DMS114 treated with DMSO at 0.1 percent for 48 hours (cell line): ENCODE data around the gene ADAMTS10.
A peak's percentile ranks its signal among the peaks of the same experiment; 100 is the strongest.
"Not testable (repeated sequence)": the region's sequence is repeated elsewhere in the genome, so short reads cannot be mapped to it uniquely, and the experiment has no call there.

Source experiments
- DNase-seq: peaks from one replicate; lab custom pipeline; 2025; ENCODE audit not compliant: unreplicated experiment; lab: John Stamatoyannopoulos, UW

The ADAMTS10 gene

DNA sequence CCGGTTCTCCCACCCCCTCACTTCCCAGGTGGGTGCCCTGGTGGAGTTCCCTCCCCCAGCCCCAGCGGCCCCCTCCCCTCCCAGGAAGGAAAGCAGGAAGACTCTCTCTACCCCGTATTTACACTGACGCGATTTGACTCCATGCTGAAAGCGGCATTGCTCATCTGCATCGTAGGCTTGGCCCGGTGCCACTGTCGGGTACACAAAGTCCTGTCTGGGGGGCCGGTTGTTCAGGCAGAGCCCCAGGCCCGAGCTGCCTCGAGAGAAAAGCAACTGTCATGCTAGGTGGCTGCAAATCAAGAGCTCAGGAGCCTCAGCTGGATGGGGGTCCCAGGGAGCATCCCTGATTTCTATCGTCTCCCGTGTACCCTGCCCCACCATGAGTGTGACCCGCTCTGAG lies 14.9 kb downstream of the ADAMTS10 start:
- DNase-seq = no peak

DNA sequence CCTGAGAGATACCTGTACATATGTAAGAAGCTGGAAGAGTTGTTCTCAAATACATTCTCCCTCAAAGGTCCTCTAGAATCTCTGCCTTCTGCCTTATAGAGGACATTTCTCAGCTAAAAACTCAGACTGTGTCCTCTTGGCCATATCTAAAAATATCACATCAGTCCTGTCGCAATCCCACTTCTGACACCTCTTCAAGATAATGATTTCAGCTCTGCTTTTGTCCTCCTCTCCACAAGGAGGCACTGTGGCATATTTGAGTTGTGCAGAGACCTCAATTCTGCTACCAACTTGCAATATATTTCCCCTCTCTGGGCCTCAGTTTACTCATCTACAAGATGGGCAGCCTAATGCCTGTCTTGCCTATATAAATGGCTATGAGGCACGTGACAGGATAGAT lies 16.6 kb downstream of the ADAMTS10 start:
- no peak for DNase-seq

DNA sequence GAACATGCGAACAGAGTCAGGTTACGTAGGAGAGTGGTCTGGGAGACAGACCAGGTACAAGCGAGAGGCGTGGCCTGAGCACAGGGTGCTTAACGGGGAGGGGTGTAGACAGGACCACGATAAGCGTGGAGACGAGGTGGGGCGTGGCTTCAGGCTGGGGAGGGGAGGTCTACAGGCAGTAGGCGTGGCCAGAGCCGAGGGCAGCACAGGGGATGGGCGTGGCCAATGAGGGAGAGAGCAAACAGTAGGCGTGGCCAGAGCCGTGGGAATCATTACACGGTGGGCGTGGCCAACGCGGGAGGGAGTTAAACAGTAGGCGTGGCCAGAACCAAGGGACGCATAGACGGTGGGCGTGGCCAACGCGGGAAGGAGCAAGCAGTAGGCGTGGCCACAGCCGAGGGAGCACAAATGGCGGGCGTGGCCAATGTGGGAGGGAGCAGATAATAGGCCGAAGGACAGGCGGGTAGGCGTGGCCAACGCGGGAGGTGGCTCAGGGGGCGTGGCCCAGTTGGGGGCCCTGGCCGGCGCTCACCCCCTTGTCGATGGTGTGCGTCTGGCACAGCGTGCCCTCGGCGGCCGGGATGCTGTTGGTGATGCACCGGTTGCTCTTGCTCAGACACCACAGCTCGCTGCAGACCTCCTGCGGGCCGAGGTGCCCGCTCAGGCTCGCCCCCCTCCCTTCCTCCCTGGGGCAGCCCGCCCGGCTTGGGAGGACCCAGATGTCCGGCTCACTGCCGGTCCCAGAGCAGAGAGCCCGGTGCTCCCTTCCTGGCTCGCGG lies 18.1 kb downstream of the ADAMTS10 start:
- DNase-seq = peak; percentile 94

DNA sequence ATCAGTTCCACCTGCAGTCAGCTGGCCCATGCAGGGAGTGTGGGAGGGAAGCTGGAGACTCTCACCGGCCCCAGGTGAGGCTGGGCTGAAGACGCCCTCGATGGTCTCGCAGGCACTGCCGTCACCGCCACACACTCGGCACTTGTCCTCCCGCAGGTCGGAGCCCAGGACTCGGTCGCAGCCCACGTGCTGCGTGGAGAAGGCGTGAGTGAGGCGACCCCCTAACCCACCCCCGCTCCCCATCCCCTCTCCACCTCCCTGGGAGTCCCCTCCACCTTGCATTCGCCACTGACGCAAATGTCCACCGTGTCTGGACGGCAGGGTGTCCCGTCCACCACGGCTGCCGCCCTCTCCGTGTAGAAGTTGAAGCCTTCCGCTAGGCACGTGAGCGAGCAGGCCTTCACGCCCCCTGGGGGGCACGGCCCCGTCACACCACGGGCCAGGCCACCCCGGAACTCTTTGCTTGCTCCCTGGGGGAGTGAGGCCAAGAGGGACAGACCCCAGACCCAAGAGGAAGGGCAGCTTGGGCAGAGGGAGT lies 21.3 kb downstream of the ADAMTS10 start:
- DNase-seq = no peak

DNA sequence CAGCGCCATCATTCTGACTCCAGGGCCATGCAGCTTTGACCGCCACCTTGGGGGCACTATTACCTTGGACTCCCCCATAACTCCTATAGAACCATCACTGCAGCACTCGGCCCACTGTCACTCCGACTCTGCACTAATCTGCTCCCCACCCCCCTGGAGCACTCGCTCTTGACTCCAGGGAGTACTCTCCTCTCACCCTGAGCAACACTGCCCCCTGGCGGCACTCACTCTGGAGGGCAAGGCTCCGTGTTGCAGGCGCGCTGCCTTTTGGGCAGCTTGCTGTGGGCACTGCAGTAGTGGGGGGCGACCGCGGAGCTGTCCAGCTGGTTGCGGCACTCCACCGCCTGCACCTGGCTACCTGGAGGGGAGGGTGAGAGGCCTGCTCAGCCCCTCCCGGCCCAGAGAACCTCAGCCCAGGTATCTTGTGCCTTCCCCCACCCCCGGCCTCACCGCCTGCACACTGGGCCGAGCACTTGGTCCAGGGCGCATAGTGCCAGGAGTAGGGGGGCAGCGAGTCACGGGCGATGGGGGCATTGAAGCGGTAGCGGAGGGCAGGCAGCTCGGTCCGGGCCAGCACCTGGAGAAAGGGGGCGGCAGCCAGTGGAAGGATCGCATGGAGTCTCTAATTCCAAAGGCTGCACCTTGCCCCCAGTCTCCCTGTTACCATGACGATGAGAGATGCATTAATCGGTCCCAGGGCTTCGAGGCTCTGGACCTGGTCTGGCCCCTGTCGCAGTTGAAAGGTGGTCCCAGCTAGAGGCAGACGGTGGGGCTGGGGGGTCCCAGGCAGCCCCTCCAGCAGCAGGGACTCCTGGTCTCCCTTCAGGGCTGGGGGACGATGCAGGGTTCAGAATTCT lies 24.4 kb downstream of the ADAMTS10 start:
- DNase-seq = peak; percentile 6

DNA sequence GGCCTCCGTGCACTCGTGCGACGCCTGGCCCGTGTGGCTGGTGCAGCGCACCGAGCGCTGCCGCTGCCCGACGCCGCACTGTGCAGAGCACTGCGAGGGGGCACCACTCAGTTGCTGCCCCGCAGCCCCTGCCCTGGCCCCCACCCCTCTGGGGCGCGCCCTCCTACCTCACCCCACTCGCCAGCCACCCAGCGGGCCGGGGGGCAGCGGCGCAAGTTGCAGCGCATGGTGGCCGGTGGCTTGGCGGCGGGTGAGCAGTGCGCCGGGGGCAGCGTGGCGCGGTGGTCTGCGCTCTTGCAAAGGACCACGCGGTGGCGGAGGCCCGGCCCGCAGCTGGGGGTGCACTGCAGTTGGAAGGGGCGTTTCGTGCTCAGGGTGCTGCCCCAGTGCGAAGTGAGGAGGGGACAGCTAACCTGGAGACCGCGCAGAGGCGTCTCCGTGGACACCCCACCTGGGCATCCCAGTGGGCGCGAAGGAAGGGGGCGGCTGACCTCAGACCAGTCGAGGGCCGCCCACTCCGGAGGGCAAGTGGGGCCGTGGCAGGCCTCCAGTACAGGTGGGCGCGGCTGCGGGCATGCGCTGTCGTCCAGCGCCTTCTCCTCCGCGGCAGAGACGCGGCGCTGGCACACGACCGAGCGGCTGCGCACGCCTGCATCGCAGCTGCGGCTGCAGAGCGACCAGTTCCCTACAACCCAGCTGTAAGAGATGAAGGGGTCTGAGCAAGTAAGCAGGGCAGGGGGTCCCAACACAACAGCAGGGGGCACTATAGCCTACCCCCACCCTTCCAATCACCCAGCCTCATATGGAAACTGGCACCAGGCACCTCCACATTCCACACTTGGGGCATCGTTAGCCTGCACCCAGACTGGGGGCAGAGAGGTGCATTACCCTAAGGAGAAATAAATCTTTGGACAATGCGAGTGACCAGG lies 25.3 kb downstream of the ADAMTS10 start:
- DNase-seq = no peak

DNA sequence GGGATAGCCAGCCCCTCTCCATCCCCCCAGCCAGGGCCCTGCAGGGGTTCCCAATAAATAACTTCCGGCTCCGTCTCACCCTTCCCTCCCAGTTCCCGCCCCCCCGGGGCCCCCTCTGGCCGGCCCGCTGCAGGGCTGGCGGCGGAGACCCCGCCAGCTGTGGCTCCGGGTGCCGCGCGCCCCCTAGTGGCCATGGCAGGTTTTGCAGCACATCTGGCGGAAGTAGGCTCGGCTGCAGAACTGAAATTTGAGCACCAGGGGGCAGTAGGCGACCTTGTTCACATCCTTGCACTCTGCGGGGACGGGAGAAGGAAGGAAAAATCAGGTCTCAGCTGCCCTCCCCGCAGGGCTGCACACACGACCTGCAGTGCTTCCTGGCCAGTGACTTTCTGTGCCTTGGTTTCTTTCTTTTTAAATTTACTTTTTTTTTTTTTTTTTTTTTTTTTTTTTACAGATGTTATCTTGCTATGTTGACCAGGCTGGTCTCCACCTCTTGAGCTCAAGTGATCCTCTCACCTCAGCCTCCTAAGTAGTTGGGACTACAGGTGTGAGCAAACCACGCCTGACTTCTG lies 29.7 kb downstream of the ADAMTS10 start:
- DNase-seq = peak; percentile 32

DNA sequence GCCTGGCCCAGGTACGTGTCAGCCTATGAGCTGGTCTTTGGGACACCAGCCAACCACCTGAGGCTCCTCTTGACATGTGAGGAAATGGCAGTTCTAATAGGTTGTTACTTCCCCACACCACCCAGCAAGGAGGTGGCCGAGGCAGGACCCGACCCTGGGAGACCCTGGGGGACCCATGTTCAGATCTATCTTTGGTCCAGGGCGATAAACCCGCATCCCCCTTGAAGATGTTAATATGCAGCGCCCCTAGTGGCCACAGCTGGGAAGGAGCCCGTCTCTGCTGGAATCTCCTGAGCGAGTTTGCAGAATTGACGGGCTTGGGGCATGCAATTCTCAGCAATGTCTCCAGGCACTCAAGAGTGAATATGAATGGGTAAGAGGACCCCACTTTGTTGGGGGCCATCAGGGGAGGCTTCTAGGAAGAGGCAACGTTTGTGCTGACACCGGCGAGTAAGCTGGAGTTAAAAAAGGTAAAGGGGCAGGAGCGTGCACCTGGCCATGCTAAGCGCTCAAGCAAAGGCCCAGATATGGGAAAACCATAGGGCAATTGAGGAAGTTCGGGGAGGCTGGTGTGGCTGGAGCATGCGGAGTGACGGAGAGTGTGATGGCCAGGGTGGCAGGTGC lies 31.8 kb downstream of the ADAMTS10 start:
- DNase-seq = peak; percentile 25

DNA sequence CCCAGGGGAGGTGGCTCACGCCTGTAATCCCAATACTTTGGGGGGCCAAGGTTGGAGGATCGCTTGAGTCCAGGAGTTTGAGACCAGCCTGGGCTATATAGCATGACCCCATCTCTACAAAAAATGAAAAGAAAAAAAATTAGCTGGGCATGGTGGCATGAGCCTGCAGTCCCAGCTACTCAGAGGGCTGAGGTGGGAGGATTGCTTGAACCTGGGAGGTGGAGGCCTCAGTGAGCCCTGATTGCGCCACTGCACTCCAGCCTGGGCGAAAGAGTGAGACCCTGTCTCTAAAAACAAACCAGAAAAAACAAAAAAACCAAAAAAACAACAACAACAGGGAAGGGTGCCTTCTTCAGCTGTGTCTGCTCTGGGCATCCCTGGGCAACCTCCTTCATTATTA lies 32.8 kb downstream of the ADAMTS10 start:
- DNase-seq = no peak

DNA sequence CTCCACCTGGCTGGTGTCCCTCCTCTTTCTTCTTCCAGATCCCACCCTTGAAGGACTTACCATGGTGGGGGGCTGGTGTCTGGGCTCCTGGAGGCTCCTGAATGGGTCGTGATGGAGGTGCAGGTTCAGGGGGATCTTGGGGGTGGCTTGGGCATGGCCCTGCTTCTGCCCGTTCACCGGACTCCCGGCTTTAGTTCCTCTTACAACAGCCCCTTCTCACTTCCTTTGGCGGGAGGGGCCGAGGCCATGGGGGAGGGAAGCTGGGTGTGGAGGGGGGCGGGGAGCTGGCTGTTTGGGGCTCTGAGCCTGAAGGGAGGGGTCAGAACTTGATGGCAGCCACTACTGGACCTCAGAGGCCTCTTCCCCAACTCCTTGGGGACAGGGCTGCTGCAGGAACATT lies 33.3 kb downstream of the ADAMTS10 start, which contains the start of gene MYO1F:
MYO1F (minus strand) TSS at position 196 of the 400 bp plus-strand sequence; CDS start at position 63, 133 bp downstream.
- no peak for DNase-seq

DNA sequence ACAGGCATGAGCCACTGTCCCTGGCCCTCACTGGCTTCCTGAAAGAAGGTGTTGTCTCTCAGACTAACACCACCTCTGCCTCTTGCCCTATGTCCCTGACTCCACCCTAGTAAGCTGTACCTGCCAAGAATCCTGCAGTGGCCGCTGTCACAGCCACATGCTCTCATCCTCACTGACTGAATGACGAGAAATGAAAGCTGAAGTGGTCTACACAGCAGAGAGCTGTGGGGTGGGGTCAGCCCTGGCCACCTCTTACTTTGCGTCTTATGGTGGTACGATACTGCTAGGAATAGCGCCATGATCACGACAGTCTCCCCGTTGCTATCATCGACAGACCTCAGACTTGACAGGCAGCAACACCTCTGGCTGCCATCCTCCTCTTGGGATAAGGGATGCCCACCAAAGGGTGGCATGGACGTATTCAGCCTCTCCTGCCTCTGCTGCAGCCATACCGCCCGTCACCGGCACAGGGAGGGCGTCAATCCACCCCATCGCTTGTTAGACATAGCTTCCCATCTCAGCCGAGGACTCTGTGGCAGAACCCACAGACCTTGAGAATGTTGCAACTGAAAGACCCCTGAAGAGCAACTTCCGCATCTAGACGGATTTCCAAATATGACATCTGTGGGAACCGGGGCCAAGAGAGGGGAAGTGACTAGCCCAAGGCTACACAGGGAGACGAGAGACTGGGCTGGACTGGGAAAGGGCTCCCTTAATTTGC lies 34.1 kb downstream of the ADAMTS10 start:
- DNase-seq = no peak

DNA sequence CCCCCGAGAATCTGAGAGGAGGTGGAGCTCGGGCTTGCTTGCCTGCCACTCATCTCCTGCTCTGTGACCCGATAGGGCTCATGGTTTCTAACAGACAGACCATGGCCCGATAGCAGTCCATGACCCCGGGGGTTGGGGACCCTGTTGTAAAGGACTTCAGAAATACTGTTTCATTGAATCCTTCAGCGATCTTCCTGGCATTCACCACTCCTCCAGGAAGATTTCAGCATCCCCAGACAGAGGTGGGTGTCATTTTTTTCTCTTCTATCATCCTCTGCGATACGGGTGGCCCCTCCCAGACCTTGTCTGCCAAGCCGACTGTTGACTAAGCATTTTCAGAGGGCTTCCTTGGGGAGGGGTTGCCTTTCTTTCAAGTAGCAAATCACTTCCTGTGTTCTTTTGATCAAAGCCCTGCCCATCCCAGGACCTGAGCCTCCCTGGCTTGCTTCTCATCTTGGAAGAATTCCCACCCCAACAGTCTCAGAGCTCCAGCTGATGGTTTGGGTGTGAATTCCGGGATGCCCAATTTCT lies 35.0 kb downstream of the ADAMTS10 start:
- DNase-seq = no peak

DNA sequence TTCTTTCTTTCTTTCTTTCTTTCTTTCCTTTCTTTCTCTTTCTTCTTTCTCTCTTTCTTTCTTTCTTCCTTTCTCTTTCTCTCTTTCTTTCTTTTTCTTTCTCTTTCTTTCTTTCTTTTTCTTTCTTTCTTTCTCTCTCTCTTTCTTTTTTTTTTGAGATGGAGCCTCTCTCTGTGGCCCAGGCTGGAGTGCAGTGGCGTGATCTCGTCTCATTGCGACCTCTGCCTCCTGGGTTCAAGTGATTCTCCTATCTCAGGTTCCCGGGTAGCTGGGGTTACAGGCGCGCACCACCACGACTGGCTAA lies 35.9 kb downstream of the ADAMTS10 start:
- DNase-seq = not testable (repeated sequence)

DNA sequence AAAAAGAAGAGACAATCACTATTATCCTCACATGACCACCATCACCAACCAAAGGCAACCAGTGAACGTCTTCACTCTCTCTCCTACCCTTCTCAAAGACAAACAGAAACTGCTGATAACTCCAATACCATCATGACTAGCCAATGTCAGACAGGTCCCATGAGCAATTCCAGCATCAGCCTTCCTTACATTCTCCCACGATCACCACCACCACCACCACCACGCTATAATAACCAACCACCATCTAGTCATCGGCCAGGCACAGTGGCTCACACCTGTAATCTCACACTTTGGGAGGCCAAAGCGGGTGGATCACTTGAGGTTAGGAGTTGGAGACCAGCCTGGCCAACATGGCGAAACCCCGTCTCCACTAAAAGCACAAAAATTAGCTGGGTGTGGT lies 37.2 kb downstream of the ADAMTS10 start:
- DNase-seq = no peak

DNA sequence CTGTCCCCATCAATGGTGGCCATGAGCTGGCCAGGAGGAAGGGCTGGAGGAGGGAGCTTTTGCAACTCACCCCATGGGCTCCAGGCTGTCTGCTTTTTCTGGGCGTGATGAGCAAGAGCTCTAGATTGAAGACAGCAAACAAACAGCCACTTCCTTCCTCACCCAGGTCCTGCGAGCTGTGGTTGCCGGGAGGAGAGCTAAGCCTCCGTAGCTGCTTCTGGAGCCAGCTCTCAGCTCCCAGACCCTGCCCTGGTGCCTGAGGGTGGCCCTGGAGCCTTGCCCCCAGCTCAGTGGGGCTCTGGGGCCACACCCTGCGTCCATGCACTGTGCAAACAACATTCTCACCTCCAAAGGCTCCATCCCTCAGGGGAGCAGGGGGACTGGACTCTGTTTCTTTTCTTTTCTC lies 39.5 kb downstream of the ADAMTS10 start:
- no peak for DNase-seq

DNA sequence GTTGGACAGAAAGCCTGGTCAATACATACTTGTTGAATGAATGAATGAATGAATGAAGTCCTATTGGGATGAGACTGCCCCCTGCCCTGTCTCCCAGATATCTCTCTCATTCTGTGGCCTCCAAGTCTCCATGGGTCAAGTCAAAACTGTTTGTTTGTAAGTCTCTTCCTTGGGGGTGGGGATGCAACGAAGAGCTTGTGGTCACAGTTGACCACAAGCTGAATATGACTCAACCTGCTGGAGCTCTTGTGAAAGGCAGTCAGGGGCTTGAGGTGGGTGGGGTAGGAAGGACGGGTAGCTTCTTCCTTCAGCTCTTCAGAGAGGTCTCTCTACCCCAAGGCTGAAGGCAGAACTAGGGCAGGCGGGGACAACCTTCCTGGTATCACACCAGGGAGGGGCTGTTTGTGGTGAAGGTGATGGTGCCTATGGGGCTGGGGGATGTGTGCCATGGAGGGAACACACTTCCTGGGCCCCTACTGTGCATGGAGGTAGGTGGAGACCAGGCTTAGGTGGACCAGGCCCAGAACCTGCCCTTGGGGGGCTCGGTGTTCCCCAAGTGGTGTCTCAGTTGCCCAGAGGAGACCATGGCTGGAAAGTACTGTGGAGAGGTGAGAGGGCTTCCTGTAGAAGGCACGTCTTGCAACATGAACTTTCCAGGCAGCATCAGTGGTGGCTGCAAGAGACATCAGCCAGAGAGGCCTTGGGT lies 41.3 kb downstream of the ADAMTS10 start:
- no peak for DNase-seq

DNA sequence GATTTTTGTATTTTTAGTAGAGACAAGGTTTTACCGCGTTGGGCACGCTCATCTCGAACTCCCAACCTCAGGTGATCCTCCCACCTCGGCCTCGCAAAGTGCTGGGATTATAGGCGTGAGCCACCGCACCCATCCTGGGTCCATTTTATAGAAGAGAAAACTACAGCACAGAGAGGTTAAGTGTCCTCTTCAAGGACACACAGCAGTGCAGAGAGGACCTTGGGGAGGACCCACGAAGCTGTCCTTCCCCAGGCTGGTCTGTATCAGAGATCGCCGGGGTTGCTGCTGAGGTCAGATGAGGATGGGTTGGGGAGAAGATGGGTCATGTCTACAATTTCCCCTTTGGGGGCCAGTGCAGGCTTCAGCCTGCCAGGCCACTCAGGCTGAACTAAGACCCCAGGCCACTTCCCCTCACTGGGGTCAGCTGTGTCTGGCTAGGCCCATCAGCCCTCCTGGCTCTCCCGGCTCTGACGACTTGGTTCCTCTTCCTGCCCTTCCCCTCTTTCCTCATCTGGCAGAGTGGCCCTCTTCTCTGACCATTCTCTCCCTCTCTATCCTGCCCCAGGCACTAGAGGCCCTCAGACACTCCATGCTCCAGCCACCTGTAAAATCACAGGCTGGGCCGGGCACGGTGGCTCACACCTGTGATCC lies 42.9 kb downstream of the ADAMTS10 start:
- no peak for DNase-seq

DNA sequence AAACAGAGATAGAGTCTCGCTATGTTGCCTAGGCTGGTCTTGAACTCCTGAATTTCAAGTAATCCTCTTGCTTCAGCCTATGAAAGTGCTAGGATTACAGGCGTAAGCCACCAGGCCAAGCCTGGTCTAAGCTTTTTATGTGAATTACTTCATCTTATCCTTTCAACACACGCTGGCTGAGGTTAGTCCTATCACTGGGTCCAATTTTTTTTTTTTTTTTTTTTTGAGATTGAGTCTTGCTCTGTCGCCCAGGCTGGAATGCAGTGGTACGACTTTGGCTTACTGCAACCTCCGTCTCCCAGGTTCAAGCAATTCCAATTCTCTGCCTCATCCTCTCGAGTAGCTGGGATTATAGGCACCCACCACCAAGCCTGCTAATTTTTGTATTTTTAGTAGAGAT lies 43.7 kb downstream of the ADAMTS10 start:
- DNase-seq = no peak
